Psoas muscle (tissue), 8 donors: ENCODE results near the gene TMOD1. TPM values are rescaled to one million over a fixed set of nuclear protein-coding genes. Genes with fewer than 3 reads are reported as not detected.

ENCODE experiments used
- ATAC-seq, 4 donors: fragments of 200-7000 bp; cut with Tn5 transposase; one replicate each; pipeline ENCODE4 v1.9.1; 2020; ENCODE audit warnings: moderate library complexity in 3 of 4, mild to moderate bottlenecking in 2 of 4
- DNase-seq, 2 donors: peaks; one replicate each; pipeline ENCODE4 v3.0.0-alpha.2; 2020
- H3K27ac ChIP-seq: fragments of 200-600 bp; one replicate; pipeline ENCODE4 v1.8.0; 2022
- H3K27me3 ChIP-seq, 3 donors: fragments of 200-600 bp in 1 of 3; one replicate each; pipeline versions ENCODE4 v1.6.1 to v1.8.0; 2013 to 2022; ENCODE audit warnings: low read length in 2 of 3, mild to moderate bottlenecking in 2 of 3, moderate library complexity in 1 of 3; ENCODE audit not compliant: insufficient read depth in 3 of 3
- H3K36me3 ChIP-seq, 2 donors: fragments of 200-600 bp in 1 of 2; one replicate each; pipeline versions ENCODE4 v1.6.1 to v1.8.0; 2013 to 2022; ENCODE audit warnings: low read depth in 1 of 2, mild to moderate bottlenecking in 1 of 2, moderate library complexity in 1 of 2; ENCODE audit not compliant: insufficient read depth in 1 of 2
- H3K4me1 ChIP-seq: fragments of 200-600 bp; one replicate; pipeline ENCODE4 v1.8.0; 2022
- H3K4me3 ChIP-seq: fragments of 200-600 bp; one replicate; pipeline ENCODE4 v1.8.0; 2022; ENCODE audit warnings: mild to moderate bottlenecking
- H3K9me3 ChIP-seq: fragments of 200-600 bp; one replicate; pipeline ENCODE4 v1.8.0; 2022
- CTCF ChIP-seq: fragments of 200-600 bp; IDR thresholded peaks from one replicate; pipeline ENCODE4 v1.8.0; 2022; ENCODE audit warnings: antibody characterized with exemption
- WGBS, 3 donors: extraction: QIAGEN DNeasy Blood & Tissue Kit; methylation state at CpG; one replicate each; pipeline versions ENCODE4 v1.1.6 to v1.1.7; 2013; 5-methylcytosine and 5-hydroxymethylcytosine counted together
- intact Hi-C, 2 donors: fragments of 100-400 bp; cut with DNase I; formaldehyde crosslinking; loops; one replicate each; pipeline versions ENCODE4 v1.11.0 to v1.14.2; 2022
- polyA plus RNA-seq, 3 donors: library from polyadenylated mRNA; stranded (reverse); fragments of 200-250 nt; gene quantifications; one replicate each; pipeline ENCODE4 v1.2.3, GENCODE V29; 2013
- total RNA-seq, 4 donors: library from RNA; stranded (reverse); fragmentation: NEBNext Ultra II Directional in 2 of 4; extraction: Animal tissue kit (Norgen Biotek cat#: 25700) in 2 of 4; gene quantifications; one replicate each; pipeline versions ENCODE4 v1.2.1 to v1.2.4, GENCODE V29; 2021 to 2023
- donor health status: healthy with polysubstance abuse.
- donor health status: DM: no; HTN: no; CAD: no; lungs with moderate emphysema.
- donor health status: Bipolar disorder and iron deficiency.
- donor health status: healthy.
- donor health status: DM: yes; HTN: yes; CAD: no.
- donor health status: DM: no; HTN: no; CAD: no.
- donor health status: DM: no; HTN: no; CAD: no.
- donor health status: DM: yes; HTN: yes; CAD: no.

TMOD1 gene
- total and polyA plus RNA-seq, 7 donors: 65.4 to 286 (median 156) TPM

- WGBS, 3 donors: 83 to 89% (median 87%) methylated on average over 6 of the region's 6 CpGs
- Histone ChIP-seq H3K36me3 (peaks cover 0 to 41% of the 10 kb centered on the region in 2 donors), H3K27me3 (no peaks in the 10 kb centered on the region), H3K27ac (peak overlapping the region; percentile 84), H3K4me3 (no peak overlapping the region), H3K9me3 (no peaks in the 10 kb centered on the region), H3K4me1 (peaks cover 34% of the 10 kb centered on the region)
- TF ChIP-seq CTCF: no peak
- DNase-seq (no peak), ATAC-seq (no peak)
- intact Hi-C loops: loop anchor here in 1 of 2 donors (5.0 kb wide), 1 partner anchor 32 kb away; no protein-coding TSS in a partner anchor
Measured at GRCh38 chr9:97554566-97555075, 53.2 kb downstream of the TMOD1 start.

- DNase-seq: peak; percentile 42 to 80
- 48 to 61% (median 49%) methylated on average over 15 of the region's 15 CpGs for whole genome bisulfite sequencing, 3 donors
- peaks cover 0 to 35% of the 10 kb centered on the region in 2 donors for H3K36me3 ChIP-seq
- intact Hi-C loops: loop anchor here in 1 of 2 donors (5.0 kb wide), 1 partner anchor 33 kb away; no protein-coding TSS in a partner anchor
- no peak for TF ChIP-seq CTCF
- peaks cover 34% of the 10 kb centered on the region for H3K4me1 ChIP-seq
- H3K9me3 ChIP-seq: no peaks in the 10 kb centered on the region
- H3K4me3 ChIP-seq: no peak overlapping the region
- peak in 1 of 4 donors; percentile 7 for ATAC-seq
- H3K27ac ChIP-seq: peak overlapping the region; percentile 84
- H3K27me3 ChIP-seq: no peaks in the 10 kb centered on the region
Measured at GRCh38 chr9:97555164-97555563, 53.7 kb downstream of the TMOD1 start.

GRCh38 chr9:97556036-97556720 is 54.7 kb downstream of the TMOD1 start:
- Histone ChIP-seq H3K9me3 (no peaks in the 10 kb centered on the region), H3K27me3 (no peaks in the 10 kb centered on the region), H3K36me3 (peaks cover 0 to 31% of the 10 kb centered on the region in 2 donors), H3K4me1 (peaks cover 34% of the 10 kb centered on the region), H3K4me3 (no peak overlapping the region), H3K27ac (peak overlapping the region; percentile 84)
- DNase-seq: no peak
- ATAC-seq: no peak
- 83 to 92% (median 85%) methylated on average over 10 of the region's 10 CpGs for WGBS, 3 donors
- TF ChIP-seq CTCF: no peak
- intact Hi-C loops: loop anchor here in 1 of 2 donors (5.0 kb wide), 1 partner anchor 34 kb away; no protein-coding TSS in a partner anchor

- H3K4me3 ChIP-seq: no peak overlapping the region
- peaks cover 0 to 38% of the 10 kb centered on the region in 2 donors for H3K36me3 ChIP-seq
- TF ChIP-seq CTCF: no peak
- H3K27ac ChIP-seq: peak overlapping the region; percentile 84
- peaks cover 34% of the 10 kb centered on the region for H3K4me1 ChIP-seq
- intact Hi-C loops: loop anchor here in 1 of 2 donors (5.0 kb wide), 1 partner anchor 35 kb away; no protein-coding TSS in a partner anchor
- DNase-seq (peak; percentile 40 to 75), ATAC-seq (peak in 3 of 4 donors; percentile 6 to 27 (median 16))
- WGBS, 3 donors: 61 to 74% (median 64%) methylated on average over 15 of the region's 15 CpGs
- no peaks in the 10 kb centered on the region for H3K9me3 ChIP-seq
- H3K27me3 ChIP-seq: no peaks in the 10 kb centered on the region
Measured at GRCh38 chr9:97556721-97557605, 55.5 kb downstream of the TMOD1 start.
